ENCODE results near the gene CDC123.

DNA sequence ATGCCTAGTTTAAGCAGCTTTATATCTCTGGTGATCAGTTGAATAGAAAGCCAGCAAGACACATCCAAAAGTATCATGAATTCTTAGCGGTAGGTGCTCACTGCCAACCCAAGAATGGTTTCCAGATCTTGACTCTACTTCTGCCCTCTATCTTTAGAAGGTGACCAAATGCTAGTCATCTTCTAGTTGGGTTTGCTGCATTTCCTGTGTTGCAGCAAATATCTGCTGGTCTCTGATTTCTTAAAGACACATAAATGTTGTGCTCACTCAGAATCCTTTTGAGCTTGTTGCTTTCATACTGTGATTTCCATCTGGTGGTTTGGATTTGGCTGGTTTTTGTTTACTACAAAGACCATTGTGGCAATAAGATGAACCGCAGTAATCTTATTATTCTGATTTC, 2.2 kb downstream of the CDC123 start:
- TF ChIP-seq POLR2A (IDR thresholded peaks at IDR 0.05; ENCODE audit: borderline replicate concordance, extremely low read depth, insufficient read depth, insufficient read length), result no peak
- TF ChIP-seq, protein P1, sequence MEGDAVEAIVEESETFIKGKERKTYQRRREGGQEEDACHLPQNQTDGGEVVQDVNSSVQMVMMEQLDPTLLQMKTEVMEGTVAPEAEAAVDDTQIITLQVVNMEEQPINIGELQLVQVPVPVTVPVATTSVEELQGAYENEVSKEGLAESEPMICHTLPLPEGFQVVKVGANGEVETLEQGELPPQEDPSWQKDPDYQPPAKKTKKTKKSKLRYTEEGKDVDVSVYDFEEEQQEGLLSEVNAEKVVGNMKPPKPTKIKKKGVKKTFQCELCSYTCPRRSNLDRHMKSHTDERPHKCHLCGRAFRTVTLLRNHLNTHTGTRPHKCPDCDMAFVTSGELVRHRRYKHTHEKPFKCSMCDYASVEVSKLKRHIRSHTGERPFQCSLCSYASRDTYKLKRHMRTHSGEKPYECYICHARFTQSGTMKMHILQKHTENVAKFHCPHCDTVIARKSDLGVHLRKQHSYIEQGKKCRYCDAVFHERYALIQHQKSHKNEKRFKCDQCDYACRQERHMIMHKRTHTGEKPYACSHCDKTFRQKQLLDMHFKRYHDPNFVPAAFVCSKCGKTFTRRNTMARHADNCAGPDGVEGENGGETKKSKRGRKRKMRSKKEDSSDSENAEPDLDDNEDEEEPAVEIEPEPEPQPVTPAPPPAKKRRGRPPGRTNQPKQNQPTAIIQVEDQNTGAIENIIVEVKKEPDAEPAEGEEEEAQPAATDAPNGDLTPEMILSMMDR (IDR thresholded peaks at IDR 0.05 in 2 of 3, conservative IDR thresholded peaks at IDR 0.05 in 1 of 3; ENCODE audit: borderline replicate concordance in 1 of 3, insufficient read depth in 1 of 3, low read depth in 2 of 3, low read length in 2 of 3), result no peak
- TF ChIP-seq POLR2AphosphoS5 (IDR thresholded peaks at IDR 0.05; ENCODE audit: low read depth, low read length), result no peak

Measured in HCT116 (cell line).